ENCODE results near the gene HS6ST2. TPM values are rescaled to one million over a fixed set of nuclear protein-coding genes. Genes with fewer than 3 reads are reported as not detected.

The HS6ST2 gene
- total RNA-seq, 1 donor from 2014 or later = 0.92 TPM

DNA sequence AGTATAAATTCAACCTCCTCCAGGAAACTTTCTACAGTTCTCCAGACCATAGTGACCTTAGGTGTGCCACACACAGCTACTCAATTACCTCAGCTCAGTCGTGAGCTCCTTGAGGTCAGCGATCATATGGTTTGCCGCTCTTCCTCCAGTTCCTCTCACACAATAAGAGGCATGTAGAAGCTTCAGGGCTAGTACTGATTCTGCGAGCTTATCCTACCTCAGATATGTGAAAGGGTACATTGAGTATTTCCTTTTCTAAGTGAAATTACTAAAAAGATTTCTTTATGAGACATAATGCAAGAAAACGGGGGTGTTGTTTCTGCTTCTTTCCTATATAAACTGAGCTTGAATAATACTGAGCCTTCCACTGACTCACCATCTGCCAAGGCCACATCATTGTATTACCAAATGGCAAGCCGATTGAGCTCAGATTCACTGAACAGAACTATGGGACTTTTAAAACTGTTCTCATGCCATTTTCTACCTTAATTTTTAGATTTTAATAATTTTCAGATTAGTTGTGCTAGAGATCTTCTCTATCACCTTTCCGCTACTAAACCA lies 183.1 kb downstream of the HS6ST2 start:
- H3K36me3 ChIP-seq = no peaks in the 10 kb centered on the region
- no peak for TF ChIP-seq CTCF (IDR thresholded peaks at IDR 0.05)
- ATAC-seq (no peak), DNase-seq (no peak)
- no peak overlapping the region for H3K27ac ChIP-seq
- intact Hi-C loops (cut with DNase I) = no loop called here
- no peaks in the 10 kb centered on the region for H3K27me3 ChIP-seq (ENCODE audit: low read depth)
- no peaks in the 10 kb centered on the region for H3K4me1 ChIP-seq
- H3K9me3 ChIP-seq = no peaks in the 10 kb centered on the region
- no peak overlapping the region for H3K4me3 ChIP-seq

DNA sequence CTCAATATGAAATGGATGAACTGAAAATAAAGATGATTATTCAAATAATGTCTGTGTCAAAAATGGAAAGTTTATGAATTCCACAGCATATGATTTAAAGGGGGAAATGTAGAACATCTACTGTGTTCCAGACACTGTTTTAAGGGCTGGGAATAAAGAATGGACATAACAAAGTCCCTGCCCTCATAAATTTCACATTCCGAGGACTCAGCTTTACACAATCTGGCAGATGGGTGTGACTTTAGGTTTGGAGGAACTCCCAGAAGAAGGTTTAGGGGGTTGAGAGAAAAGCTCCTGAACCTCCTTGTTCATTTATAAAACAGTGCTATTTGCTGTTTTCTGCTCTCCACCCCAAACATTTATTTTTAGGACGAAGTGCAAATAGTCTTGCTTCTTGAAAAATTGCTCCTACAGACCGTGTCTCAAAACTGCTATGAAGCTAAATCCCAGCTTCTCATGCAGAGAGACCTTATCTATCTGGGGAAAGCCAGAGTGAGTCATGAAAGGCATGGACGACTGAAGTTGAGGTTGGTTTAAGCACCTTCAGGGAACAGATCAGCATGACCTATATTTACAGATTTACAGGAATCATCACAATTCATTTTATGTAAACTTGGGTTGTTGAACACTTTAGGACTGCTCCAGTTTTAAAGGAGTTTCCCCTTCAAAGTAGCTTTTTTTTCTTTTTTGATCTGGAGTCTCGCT lies 184.3 kb downstream of the HS6ST2 start:
- ATAC-seq = peak in 1 of 2 donors; percentile 9
- Histone ChIP-seq H3K4me3 (no peak overlapping the region), H3K36me3 (no peaks in the 10 kb centered on the region), H3K27me3 (ENCODE audit: low read depth) (no peaks in the 10 kb centered on the region), H3K4me1 (no peaks in the 10 kb centered on the region), H3K9me3 (no peaks in the 10 kb centered on the region), H3K27ac (no peak overlapping the region)
- intact Hi-C loops (cut with DNase I) = no loop called here
- DNase-seq = no peak
- TF ChIP-seq CTCF (IDR thresholded peaks at IDR 0.05) = no peak

GRCh38 chrX:132769609-132770008 lies 188.8 kb downstream of the HS6ST2 start:
- Histone ChIP-seq H3K4me3 (no peak overlapping the region), H3K9me3 (no peaks in the 10 kb centered on the region), H3K4me1 (no peaks in the 10 kb centered on the region), H3K27me3 (ENCODE audit: low read depth) (no peaks in the 10 kb centered on the region), H3K36me3 (no peaks in the 10 kb centered on the region), H3K27ac (no peak overlapping the region)
- ATAC-seq (no peak), DNase-seq (no peak)
- TF ChIP-seq CTCF (IDR thresholded peaks at IDR 0.05) = no peak
- intact Hi-C loops (cut with DNase I) = no loop called here

DNA sequence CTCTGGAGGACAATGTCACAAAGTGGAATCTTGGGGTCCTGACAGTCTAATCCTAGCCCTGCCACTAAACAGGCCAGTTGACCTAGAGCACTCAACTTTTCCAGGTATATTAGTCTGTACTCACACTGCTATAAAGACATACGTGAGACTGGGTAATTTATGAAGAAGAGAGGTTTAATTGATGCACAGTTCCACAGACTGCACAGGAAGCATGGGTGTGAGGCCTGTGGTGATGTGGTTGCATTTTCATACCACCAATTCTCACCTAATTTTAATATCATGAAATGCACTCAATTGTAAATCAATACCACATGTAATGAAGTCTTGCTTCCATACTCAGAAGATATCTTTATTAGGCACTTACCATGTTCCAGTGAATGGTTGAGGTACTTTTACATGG lies 192.0 kb downstream of the HS6ST2 start:
- no peak for ATAC-seq
- no peak for DNase-seq
- no peaks in the 10 kb centered on the region for H3K4me1 ChIP-seq
- intact Hi-C loops (cut with DNase I) = no loop called here
- no peaks in the 10 kb centered on the region for H3K36me3 ChIP-seq
- no peak for TF ChIP-seq CTCF (IDR thresholded peaks at IDR 0.05)
- H3K4me3 ChIP-seq = no peak overlapping the region
- no peaks in the 10 kb centered on the region for H3K9me3 ChIP-seq
- no peaks in the 10 kb centered on the region for H3K27me3 ChIP-seq (ENCODE audit: low read depth)
- no peak overlapping the region for H3K27ac ChIP-seq

DNA sequence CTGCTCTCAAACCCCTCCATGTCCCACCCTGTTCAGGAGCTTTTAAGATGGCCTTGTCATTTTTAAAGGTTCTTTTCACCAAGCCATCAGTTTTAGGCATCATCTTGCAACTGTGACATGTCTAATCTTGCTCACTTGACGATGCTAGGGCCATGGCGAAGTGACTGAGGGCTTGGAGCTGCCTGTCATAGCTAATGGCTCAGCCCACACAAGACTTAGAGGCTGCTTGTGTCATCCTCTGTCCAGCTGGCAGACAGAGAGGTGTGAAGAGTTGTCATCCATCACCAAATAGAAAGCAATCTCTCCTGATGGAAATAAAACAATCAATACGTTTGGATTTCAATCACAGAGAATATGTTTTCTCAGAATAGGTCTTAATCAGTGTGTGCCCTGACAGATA lies 194.9 kb downstream of the HS6ST2 start:
- ATAC-seq (no peak), DNase-seq (no peak)
- Histone ChIP-seq H3K27me3 (ENCODE audit: low read depth) (no peaks in the 10 kb centered on the region), H3K4me3 (no peak overlapping the region), H3K9me3 (no peaks in the 10 kb centered on the region), H3K27ac (no peak overlapping the region), H3K4me1 (no peaks in the 10 kb centered on the region), H3K36me3 (no peaks in the 10 kb centered on the region)
- TF ChIP-seq CTCF (IDR thresholded peaks at IDR 0.05) = no peak
- intact Hi-C loops (cut with DNase I) = no loop called here
